Metanephros (tissue), 1 donor: ENCODE data around the gene POLR3G. TPM values are rescaled to one million over a fixed set of nuclear protein-coding genes. Genes with fewer than 3 reads are reported as not detected.

Experiments
- total RNA-seq: library from RNA; depleted of rRNA; stranded (reverse); fragments of >200 nt; gene quantifications from one replicate; pipeline ENCODE4 v1.2.3, GENCODE V29; 2014

Gene POLR3G, protein sequence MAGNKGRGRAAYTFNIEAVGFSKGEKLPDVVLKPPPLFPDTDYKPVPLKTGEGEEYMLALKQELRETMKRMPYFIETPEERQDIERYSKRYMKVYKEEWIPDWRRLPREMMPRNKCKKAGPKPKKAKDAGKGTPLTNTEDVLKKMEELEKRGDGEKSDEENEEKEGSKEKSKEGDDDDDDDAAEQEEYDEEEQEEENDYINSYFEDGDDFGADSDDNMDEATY
- 1.8 TPM for total RNA-seq

DNA sequence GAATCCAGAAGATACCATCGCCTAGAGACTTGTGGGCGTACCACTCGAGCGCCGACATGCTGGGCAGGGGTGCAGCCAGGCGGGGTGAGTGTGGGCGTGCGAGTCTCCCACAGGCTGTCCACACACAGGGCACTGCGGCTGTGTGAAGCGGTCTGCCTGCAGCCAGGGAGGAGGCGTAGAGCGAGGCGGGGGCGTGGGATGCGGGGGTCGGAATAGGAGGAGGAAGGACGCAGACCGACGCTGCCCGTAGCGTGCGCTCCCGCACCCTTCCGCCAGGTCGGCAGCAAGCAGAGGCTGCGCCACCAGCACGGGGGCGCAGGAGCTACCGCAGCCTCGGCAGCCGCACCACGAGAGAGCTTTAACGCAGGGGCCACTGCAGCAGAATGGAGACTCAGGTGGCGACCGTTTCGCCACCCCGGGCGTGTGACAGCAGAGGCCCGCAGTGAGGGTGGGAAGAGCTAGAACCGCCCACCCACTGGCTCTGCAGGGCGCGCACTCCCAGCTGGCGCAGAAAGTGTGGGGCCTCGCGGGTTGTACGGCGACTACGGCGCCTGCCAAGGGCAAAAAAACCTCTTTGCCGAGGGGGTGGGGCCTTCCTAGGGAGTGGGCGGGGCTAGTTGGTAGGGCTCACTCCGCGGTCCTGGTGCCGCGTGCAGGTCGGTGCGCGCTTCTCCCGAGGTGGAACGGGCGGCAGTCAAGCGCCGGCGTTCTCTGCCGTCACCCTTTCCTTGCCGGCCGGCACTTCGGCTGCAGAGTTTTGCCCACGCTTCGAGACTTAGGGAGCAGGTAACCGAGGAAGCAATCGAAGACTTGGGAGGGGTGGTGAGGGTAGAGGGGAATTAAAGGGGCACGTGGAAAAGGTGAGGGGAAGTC, at the start of gene POLR3G, which contains the start of gene MBLAC2:
POLR3G (plus strand) TSS at position 630 of the 873 bp plus-strand sequence. CDS start 10,704 bp downstream, outside the sequence.
MBLAC2 (minus strand) TSS at position 537 of the 873 bp plus-strand sequence; CDS start at position 58, 479 bp downstream.

DNA sequence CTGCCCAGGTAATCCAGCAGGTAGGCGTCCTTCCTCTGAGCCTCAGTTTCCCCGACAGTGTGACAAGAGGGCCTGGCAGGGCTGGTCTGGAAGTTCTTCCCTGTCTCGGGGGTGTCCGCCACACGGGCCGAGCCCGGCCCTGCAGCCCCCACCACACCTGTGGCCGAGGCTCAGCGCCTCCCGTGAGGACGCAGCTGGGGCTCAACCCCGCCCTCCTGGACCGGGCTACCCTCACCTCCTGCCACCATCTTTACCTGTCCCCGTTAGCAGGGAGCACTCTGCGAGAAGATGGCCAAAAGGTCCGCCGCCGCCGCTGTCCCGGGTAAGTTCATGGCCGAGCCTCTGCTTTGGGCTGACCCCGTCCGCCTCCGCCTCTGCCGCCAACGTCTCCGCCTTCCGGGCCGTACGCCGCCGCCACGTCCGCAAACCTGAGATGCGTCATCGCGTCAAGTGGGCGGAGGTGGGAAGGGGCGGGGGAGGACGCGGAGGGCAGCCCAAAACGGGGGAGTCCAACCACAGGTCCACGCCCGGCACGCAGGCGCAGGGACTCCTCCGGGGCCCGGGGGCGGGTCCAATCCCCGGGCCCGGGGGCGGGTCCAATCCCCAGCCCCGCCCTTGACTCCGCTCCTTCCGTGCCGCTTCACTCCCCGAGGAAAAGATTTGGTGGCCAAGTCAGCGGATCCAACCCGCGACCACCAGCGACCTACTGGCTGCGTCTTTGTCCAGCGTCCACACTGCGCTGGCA, 54.7 kb downstream of the POLR3G start, which contains the start of gene LYSMD3:
LYSMD3 (minus strand) TSS at position 391 of the 745 bp plus-strand sequence. CDS start 4,295 bp downstream, outside the sequence.

DNA sequence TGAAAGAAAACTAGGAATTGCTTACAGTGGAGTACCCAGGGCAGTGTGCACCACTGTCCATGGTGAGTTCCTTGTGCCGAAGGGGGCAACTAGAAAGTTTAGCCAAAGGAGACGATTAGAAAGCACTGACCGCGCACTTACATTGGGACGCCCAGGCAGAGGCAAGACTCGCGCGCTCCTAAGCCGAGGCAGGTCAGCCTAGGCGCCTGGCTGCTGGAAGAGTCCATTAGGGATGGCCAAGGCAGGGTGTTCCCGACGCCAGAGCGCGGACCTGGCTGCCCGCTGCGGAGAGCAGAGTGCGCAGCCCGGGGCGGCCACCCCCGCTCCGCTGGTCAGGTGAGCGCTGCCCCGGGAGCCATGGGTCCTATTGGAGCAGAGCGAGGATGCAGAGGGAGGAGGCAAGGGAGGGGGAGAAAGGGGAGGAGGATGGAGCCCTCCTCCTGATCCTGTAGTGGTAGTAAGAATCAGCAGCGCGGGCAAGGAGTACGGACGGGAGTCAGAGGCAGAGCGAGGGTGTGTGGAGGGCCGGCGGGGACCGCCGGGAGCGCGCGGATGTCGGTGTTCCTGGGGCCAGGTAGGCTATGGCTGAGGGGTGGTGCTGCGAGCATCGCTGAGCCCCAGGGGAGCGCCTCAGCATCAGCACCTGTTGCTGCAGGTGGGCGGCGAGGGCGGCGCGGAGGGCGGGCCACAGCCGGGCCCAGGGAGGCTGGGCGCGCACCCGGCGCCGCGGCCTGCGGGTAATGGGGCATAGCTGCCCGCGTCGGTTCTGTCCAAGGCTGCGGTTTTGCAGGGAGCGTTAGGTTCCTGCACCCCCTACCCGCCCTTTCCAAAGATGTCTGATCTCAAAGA, 83.9 kb downstream of the POLR3G start, which contains the start of gene ADGRV1:
ADGRV1 (plus strand) TSS at position 454 of the 849 bp plus-strand sequence; CDS start at position 553, 99 bp downstream.

Other genes starting within 250 kb of the POLR3G start
- 17.1 TPM for gene CETN3, start 65.1 kb upstream of the POLR3G start, total RNA-seq
- 8.3 TPM for gene MBLAC2, start 93 bp upstream of the POLR3G start, total RNA-seq
- gene LYSMD3, start 54.7 kb downstream of the POLR3G start, total RNA-seq = 14.0 TPM
- gene ADGRV1, start 83.9 kb downstream of the POLR3G start, total RNA-seq = 14.5 TPM